Measurements from ENCODE around the gene SLC7A4.

- TF ChIP-seq POLR2AphosphoS5 (IDR thresholded peaks at IDR 0.05; ENCODE audit: low read depth, low read length): no peak
- TF ChIP-seq, protein P1, sequence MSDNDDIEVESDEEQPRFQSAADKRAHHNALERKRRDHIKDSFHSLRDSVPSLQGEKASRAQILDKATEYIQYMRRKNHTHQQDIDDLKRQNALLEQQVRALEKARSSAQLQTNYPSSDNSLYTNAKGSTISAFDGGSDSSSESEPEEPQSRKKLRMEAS (IDR thresholded peaks at IDR 0.05; ENCODE audit: low read depth): no peak
Observed at GRCh38 chr22:21003782-21004181, 28.6 kb downstream of the SLC7A4 start.

Measured in SK-N-SH (cell line).